Activated CD4-positive, alpha-beta T cell treated with anti-CD3 and anti-CD28 coated beads for 1 hour (primary cell): ENCODE measurements around the gene DNAH5.

Experiments used
- DNase-seq: peaks from one replicate; pipeline ENCODE4 v3.0.0-alpha.2; 2020

Gene DNAH5

DNA sequence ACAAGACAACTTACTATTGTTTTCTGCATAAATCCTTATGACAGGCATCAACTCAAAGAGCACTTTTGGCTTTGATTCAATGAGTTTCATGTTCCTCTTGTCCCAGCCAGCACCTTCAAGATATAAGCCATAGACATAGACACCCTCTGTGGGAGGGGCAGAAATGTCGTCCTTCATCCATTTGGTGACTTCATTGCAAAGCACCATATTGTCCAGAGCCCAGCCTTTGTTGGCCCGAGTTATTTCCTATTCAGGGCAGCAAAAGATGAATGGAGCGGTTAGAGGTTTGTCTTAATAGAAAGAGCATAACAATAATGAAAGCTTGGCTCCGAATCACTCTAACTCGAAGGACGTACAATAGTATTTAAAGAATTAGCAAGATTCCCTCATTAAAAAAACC, 243.9 kb downstream of the DNAH5 start:
- no peak for DNase-seq

- no peak for DNase-seq
Observed at GRCh38 chr5:13698885-13699284, 245.6 kb downstream of the DNAH5 start.

- DNase-seq = no peak
Observed at GRCh38 chr5:13695076-13695712, 249.3 kb downstream of the DNAH5 start.

GRCh38 chr5:13692172-13692571, 252.3 kb downstream of the DNAH5 start:
- no peak for DNase-seq

GRCh38 chr5:13676531-13676930, 268.0 kb downstream of the DNAH5 start:
- no peak for DNase-seq

GRCh38 chr5:13674391-13674790, 270.1 kb downstream of the DNAH5 start:
- no peak for DNase-seq

DNA sequence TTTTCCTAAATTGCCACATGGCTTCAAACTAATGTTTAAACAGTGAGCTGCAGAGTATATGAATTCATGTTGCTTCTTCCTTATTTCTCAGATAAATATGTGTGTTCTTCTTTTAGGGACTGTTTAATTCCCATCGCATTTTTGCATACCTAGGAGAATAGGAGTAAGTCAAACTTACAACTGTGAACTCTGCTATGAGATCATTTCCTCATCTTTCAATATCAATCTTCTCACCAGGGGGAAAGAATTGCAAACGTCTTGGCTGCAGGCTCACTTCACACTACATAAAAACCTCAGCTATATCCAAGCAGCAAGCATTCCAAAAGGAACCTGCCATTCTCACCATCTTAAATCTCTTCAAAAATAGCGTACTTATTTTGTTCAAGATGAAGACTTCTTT, 271.0 kb downstream of the DNAH5 start:
- DNase-seq = no peak

- no peak for DNase-seq
Observed at GRCh38 chr5:13664377-13664776, 280.1 kb downstream of the DNAH5 start.

- no peak for DNase-seq
Observed at GRCh38 chr5:13662626-13663025, 281.9 kb downstream of the DNAH5 start.

- no peak for DNase-seq
Observed at GRCh38 chr5:13661272-13661671, 283.2 kb downstream of the DNAH5 start.

- DNase-seq = no peak
Observed at GRCh38 chr5:13660072-13660471, 284.4 kb downstream of the DNAH5 start.

GRCh38 chr5:13659391-13659790, 285.1 kb downstream of the DNAH5 start:
- no peak for DNase-seq

DNA sequence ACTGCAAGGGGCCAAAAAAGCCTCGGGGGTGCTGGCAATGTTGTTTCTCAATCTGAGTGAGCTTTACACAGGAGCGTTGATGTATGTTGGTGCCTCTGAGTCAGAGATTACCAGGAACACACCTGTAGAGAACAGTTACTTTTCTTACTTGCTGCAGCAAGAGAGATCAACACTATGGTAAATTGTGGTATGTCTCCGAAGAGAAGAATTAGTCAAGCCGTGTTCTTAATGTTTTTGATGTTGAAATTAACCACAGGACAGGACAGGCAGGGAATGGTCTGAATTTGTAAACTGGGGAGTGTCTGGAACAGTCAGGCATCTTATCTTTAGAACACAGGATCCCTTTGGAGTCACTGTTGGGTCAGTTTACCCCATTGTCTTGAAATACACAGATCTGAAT, 285.7 kb downstream of the DNAH5 start:
- no peak for DNase-seq

GRCh38 chr5:13658152-13658551, 286.3 kb downstream of the DNAH5 start:
- no peak for DNase-seq

DNA sequence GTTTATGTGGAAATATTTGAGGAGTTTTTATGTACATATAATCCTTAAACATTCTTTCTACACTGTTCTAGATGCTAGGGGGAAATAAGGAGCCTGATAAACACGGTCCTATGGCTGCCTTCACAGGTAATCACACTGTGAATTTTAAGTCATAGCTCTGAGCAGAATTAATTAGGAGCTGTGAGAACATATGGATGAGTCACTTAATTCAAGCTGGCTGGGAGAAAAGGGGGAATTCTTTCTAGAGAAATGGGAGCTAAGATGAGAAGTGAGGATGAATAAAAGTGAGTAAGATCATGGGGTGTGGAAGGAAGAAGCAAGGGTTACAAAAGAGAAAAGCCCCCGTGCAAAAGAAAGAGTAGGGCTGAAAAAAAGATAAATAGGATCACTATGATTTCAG, 290.8 kb downstream of the DNAH5 start:
- no peak for DNase-seq

DNA sequence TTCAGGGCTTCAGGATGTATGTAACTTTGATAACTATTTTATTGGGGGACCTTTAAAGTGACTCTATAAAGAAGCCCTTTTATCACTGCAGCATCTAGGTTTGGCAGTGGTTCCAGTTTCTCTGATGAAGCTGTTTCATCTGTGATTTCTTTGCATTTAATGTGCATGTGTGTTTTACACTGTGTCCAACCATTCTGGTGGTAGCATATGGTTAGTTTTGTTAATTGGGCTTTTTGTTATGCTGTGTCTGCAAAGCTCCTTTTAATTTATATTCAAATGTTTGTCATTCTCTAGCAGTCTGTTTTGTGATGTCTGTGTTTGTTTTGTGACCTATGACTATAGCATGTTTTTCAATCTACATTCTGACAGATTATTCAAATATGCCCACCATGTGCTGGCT, 294.8 kb downstream of the DNAH5 start:
- no peak for DNase-seq

DNA sequence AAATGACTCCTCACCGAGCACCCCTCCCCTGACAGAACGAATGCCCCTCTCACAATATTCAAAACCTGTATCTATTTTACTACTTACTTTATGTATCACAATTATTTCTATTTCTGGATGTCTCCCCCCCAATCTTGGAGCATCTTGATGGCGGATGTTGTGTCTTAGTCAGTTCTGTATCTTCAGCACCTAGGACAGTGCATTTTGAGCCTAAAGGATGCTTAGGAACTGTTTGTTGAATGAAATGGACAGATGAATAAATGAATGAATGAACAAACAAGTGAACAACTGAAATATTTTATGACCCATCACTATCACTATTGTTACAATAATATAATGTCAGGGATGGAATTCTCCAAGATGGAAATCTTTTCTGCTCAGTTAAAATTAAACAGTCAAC, 295.7 kb downstream of the DNAH5 start:
- no peak for DNase-seq

DNA sequence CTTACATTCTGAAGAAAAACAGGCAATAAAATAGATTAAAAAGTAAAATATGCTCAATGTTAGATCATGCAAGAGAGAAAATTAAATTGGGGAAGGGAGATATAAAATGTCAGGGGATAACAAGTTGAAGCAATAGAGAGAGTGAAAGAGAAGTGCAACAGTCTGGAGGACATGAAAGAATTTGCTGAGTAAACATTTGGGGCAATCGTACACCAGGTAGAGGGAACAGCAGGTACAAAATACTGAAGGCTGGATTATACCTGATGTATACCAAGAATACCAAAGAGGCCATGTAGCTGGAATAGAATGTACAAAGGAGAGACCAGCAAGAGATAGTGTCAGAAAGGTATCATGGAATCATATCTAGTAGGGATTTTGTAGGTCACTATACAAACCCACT, 300.8 kb downstream of the DNAH5 start:
- DNase-seq = no peak

- DNase-seq = no peak
Observed at GRCh38 chr5:13643196-13643595, 301.3 kb downstream of the DNAH5 start.
